HG02870 (cell line): ENCODE measurements around the gene TAMALIN.
A peak's percentile ranks its signal among the peaks of the same experiment; 100 is the strongest.

Experiments
- ATAC-seq: cut with Tn5 transposase; IDR thresholded peaks from one replicate; pipeline ENCODE4 v1.9.1; 2021; ENCODE audit warnings: mild to moderate bottlenecking, moderate library complexity; ENCODE audit not compliant: unreplicated experiment

Gene TAMALIN

DNA sequence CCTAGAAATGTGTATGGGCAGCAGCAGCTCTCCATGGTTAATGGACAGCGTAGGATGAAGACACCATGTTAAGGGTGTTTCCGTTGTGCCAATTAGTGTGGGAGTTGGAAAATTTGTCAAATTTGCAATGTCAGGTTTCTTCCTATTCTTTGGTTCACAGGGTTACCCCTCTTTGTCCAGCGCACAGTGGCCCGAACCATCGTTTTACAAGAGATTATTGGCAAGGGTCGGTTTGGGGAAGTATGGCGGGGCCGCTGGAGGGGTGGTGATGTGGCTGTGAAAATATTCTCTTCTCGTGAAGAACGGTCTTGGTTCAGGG lies 26.0 kb upstream of the TAMALIN start:
- ATAC-seq = no peak

DNA sequence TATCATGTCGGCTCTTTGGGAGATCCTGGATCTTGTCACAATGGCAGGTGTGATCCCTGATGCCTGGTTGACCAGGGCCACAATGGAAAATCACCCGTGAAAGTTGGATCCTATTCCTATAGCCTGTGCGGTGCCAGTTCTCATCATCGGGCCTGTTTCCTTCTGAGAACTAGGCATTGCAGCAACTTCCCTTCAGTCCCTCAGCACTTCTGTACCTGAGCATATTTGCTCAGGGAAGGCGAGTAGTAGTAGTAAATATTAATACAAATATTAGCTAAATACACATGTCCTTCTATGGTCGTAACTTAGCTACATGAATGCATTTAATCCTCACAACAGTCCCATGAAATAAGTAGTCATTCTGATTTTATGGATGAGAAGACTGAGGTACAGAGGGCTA lies 22.1 kb upstream of the TAMALIN start:
- no peak for ATAC-seq

- ATAC-seq = no peak
Observed at GRCh38 chr12:51985154-51985835, 21.5 kb upstream of the TAMALIN start.

- ATAC-seq = no peak
Observed at GRCh38 chr12:51986834-51987233, 19.9 kb upstream of the TAMALIN start.

DNA sequence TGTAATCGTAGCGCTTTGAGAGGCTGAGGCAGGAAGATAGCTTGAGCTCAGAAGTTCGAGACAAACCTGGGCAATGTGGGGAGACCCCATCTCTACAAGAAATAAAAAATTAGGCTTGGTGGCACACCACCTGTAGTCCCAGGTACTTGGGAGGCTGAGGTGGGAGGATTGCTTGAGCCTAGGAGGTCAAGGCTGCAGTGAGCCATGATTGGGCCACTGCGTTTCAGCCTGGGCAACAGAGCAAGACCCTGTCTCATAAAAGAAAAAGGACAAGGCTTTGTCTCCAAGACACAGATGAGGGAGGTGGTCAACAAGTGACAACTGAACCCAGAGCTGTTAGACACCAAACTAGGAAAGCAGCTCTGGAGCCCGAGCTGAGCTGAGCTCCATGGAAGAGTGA lies 14.5 kb upstream of the TAMALIN start:
- no peak for ATAC-seq

- ATAC-seq = no peak
Observed at GRCh38 chr12:51994539-51994820, 12.3 kb upstream of the TAMALIN start.

DNA sequence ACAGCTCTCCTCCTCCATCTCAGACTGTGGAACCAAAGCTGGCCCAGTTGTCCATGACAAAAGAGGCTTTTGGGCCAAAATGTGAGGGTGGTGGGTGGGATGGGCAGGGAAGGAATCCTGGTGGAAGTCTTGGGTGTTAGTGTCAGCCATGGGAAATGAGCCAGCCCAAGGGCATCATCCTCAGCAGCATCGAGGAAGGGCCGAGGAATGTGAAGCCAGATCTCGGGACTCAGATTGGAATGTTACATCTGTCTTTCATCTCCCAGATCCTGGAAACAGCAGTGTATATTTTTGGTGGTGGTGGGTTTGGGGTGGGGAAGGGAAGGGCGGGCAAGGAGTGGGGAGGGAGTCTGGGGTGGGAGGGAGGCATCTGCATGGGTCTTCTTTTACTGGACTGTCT lies 11.8 kb upstream of the TAMALIN start:
- ATAC-seq = no peak

- ATAC-seq = no peak
Observed at GRCh38 chr12:51997136-51997535, 9.6 kb upstream of the TAMALIN start.

DNA sequence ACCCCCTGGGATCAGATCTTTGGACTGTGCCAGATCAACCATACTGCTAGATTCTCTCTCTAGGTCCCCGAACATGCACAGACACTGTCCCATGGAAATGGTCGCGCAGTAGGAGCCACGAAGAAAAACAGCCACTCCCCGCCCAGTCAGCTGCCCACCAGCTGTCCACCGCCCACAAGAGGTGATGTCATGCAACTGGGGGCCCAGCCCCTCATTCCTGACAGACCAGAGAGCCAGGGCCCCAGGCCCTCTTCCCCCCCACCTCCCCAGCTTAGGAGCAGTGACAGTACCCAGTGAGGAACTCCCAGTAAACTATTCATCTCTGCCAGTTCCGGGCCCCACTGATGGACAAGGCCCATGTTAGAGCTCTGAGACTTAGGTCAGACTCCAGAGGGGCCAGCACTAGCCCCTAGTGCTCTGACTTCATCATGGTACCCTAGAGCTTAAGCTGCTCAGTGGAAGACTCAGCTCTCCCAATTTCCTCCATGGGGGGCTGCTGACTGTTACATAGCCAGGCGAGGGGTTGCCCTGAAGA lies 3.7 kb upstream of the TAMALIN start:
- no peak for ATAC-seq

GRCh38 chr12:52003591-52003990 lies 3.2 kb upstream of the TAMALIN start:
- ATAC-seq = no peak

- no peak for ATAC-seq
Observed at GRCh38 chr12:52004042-52004648, 2.6 kb upstream of the TAMALIN start.

- no peak for ATAC-seq
Observed at GRCh38 chr12:52005218-52005902, 1.4 kb upstream of the TAMALIN start.

DNA sequence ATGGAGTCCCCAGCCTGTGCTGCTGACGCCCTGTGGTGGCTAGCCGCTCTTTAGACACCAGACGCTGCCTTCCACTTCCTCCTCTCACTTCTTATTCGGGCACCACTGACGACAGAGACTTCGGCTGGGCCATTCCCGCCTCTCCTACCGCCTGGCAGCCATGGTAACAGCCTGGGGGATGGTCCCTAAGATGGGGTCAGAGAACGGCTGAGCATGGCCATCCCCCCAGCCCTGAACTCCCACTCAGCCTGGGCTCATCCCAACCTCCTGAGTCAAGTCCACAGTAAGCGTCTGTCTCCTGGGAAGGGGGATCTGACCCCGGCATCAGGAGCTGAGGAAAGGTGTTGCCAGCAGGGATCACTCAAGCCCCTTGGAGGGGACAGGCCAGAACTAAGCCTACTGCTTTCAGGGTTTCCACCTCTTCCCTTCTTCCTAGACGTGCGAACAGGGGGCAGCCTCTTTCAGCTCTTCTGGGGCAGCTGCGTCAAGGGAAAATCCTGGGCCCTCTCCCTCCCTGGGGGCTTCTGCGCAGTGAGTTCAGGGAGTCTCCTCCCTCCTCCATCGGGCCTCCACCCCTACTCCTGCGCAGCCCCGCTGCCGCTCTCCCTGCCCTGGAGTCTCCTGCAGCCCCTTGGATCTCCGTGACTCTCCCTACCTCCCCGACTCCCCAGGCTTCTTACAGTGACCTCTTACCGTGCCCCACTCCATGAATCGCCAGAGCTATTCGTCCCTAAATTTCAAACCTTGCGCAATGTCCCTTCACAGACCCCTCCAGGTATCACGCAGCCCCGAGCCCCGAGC lies 643 bp upstream of the TAMALIN start:
- ATAC-seq = peak; percentile 75

GRCh38 chr12:52007158-52007921 lies 594 bp downstream of the TAMALIN start:
- no peak for ATAC-seq

- no peak for ATAC-seq
Observed at GRCh38 chr12:52007982-52008510, 1.3 kb downstream of the TAMALIN start.

DNA sequence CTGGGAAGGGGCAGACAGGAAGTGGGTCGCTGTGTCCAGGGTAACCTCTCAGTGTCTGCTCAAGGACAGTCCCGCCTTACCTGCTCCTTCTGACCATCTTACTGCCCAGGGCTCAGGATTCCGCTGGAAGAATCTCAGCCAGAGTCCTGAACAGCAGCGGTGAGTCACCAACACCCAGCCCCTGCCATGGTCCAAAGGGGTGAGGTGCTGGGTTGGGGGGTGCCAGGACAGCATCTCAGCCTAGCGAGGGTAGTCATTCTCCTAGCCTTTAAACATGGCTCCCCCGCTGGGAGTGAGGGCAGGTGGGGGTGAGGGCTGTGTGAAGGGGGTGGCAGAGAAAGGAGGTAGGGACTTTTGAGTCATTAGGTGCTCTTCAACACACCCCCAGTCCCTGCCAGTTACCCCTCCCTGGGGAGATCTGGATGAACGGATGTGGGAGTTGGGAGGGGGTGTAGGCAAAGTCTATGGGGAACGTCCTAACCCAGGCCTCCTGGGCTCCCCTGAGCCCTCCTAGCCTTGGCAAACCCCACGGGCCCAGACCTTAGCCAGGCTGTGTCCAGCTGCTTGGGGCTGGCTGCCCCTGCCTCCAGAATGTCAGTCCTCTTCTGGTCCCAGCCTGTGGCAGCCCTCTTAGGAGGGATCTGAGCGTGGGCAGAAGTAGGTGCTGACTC lies 2.5 kb downstream of the TAMALIN start:
- ATAC-seq = no peak

- ATAC-seq = no peak
Observed at GRCh38 chr12:52010152-52010622, 3.4 kb downstream of the TAMALIN start.

DNA sequence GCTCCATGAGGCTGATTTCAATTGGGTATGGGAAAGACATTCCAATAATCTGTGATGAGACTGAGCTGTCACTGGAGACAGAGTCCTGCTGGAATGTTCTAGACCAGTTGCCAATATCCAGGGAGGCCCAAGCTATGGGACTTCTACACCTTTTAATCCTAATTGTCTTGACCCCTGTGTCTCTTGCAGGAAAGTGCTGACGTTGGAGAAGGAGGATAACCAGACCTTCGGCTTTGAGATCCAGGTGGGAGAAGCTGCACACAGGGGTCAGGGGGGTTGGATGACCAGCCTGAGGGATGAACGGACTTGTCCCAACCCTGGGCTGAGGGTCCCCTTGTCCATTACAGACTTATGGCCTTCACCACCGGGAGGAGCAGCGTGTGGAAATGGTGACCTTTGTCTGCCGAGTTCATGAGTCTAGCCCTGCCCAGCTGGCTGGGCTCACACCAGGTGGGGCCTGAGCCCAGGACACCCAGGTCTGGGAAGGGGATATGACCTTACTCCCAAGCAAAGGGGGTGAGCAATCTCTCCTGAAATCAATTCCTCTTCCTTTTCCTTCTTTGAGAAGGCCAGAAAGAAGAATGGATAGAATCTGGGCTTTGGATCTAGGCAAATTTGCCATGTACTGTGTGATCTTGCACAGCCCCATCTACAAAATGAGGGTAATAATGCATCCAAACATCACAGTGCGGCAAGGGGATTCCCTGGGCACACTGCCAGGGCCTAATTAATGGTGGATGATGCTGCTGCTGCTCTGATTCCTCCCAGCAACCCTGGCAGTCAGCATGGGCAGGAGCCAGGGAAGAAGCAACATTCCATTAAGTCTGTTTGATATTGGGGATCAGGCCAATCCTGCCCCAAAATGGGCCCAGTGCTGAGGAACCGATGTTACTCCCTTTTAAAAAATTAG lies 4.2 kb downstream of the TAMALIN start:
- ATAC-seq = no peak
